Activated CD8-positive, alpha-beta memory T cell treated with anti-CD3 and anti-CD28 coated beads, Interleukin-2, amount 50 U/mL, for 1 hour (primary cell): Measurements from ENCODE around the gene TNFRSF1B.

Experiments used
- DNase-seq: peaks from one replicate; pipeline ENCODE4 v3.0.0-alpha.2; 2020; ENCODE audit errors: extremely low read depth

TNFRSF1B gene

DNA sequence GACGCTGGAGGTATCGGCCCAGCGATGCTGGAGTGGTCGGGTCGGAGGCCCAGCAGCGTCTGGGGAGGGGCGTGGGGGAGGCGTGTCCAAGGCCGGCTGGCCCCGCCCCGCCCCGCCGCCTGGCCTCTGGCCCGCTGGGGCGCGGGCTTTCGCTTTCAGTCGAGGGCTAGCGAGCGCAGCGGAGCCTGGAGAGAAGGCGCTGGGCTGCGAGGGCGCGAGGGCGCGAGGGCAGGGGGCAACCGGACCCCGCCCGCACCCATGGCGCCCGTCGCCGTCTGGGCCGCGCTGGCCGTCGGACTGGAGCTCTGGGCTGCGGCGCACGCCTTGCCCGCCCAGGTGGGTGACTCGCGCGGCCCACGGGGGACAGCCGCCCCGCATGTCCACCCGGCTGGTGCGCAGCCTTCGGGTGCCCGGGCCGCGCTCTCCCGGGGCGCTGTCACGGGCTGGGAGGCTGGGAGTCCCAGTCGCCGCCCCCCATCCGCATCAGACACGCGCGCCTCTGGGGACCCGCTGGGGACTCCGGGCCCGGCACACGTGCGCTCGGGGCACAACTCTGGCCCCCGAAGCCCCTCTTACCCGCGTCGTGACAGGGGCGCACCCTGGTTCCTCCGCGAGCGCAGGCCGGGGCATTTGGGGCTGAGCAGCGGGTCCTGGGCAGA is at the start of gene TNFRSF1B:
TSS of gene TNFRSF1B (plus strand) at position 158 of the 659 bp plus-strand sequence. CDS start at position 259, 101 bp downstream.
- no peak for DNase-seq

GRCh38 chr1:12121212-12122003 is 45.4 kb upstream of the TNFRSF1B start:
- no peak for DNase-seq

DNA sequence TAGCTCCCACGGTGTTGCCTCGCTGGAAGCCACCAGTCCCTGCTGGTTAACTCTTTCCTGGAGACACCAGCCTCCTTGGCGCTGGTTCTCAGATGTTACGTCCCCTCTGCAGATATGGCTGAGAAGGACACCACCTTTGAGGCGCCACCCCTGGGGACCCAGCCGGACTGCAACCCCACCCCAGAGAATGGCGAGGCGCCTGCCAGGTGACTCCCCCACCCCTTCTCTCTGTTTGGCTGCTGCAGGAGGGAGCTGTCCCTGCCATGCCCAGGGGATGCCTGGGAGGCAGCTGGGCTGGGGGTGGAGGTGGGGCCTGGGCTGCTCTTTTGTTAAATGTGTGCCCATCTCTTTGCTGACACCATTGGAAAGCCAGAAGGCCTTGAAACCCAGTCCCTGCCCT is 43.6 kb upstream of the TNFRSF1B start:
- no peak for DNase-seq

DNA sequence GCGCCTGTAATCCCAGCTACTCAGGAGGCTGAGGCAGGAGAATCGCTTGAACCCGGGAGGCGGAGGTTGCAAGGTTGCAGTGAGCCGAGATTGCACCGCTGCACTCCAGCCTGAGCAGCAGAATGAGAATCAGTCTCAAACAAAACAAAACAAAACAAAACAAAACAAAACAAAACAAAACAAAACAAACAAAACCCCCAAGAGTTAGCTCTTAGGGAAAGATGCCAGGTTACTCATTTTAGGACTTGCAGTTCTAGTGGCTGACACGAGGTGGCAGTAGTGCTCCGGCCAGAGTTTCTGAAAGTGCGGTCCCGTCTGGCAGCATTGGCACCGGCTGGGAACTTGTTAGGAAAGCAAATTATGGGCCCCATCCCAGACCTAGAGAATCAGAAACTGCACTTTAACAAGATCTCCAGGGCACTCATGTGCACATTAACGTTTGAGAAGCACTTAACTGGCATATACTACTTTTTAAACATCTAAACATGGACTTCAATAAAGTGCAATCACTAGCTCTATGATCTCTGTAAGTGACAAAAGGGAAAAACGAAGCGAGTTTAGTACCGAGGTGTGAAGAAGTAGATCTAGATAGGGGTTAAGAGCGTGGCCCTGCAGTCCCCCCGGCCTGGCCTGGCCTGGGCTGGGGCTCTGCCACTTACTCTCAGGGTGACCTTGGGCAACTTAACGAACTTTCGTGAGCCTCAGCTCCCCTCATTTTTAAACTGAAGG is 41.9 kb upstream of the TNFRSF1B start:
- DNase-seq: peak; percentile 64

DNA sequence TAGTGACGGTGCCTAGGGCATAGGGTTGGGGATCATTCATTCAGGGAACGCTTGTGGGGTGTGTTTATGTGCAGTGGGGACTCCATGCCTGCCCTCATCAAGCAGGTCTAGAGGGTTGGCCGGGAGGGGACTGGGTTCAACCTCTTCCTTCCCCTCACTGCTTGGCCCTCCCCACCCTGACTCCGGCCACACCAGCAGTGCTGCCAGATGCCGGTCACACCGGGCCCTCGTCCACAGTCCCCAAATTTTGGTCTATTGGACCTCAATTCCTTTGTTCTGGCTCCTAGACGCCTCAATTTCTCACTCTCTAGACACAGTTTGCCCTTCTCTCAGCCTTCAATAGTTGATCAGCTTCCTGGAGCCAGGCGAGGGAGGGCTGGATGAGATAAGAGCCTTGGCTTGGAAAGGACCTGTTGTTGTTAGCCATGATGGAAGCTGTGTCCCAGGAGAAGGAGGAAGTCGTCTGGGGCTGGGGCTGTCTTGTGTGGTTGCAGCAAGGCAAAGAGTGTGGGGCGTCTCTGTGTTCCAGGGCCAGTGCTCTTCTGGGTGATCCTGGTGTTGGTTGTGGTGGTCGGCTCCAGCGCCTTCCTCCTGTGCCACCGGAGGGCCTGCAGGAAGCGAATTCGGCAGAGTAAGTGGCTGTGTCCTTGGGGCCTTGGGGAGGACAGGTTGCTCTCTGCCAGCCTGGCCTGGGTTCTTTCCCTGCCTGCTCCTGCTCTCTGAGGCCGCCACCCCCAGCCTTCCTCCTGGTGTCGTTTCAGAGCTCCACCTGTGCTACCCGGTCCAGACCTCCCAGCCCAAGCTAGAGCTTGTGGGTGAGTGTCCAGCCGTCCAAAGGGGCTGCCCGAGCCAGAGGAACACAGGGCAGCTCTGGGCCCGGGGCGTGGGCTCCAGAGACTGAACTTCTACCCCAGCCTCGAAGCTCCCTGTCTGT is 41.1 kb upstream of the TNFRSF1B start:
- DNase-seq: no peak

GRCh38 chr1:12126781-12127180 is 40.0 kb upstream of the TNFRSF1B start:
- no peak for DNase-seq

DNA sequence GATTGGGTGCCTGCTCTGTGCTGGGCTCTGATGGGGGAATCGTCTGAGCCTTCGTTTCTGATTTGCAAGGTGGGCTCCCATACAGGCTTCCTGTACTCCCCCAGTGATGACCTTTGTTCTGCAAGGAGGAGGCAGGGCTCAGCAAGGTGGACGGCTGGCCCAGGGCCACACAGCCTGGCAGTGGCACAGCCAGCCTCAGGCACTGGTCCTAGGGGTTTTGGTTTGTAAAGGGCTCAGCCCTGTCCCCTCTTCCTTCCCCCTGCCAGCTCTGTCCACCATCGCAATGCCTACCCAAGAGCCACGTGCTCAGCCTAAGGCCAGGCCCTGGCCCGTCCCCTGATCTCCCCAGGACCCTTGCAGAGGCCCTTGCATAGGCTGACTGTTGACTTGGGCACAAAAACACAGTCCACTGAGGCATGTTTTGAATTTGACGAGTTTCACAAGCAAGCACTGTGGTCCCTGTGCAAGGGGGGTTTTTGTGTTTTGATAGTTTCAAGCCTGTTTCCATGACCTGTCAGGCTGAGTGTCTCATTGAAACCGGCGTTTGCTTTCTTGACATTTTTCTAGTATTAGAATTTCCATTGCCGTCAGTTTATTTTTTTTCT is 39.5 kb upstream of the TNFRSF1B start:
- DNase-seq: no peak

DNA sequence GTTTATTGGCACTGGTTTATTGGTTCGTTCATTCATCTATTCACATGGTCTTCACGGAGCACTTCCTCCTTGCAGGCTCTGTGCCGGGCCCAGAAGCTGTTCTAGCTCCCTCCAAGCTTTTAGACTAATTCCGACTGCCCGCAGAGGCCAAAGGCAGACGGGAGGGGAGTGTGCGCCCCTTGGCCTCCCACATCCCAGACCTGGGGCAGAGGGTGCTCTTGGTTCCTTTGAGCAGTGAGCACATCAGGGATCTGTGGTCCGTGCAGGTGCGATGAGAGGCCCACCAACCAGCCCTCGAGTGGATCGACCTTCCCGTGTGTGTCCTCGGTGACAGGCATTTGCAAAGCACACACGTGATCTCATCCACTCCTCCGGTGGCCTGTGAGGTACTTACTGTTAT is 38.7 kb upstream of the TNFRSF1B start:
- DNase-seq: no peak

GRCh38 chr1:12129624-12130023 is 37.2 kb upstream of the TNFRSF1B start:
- DNase-seq: no peak

DNA sequence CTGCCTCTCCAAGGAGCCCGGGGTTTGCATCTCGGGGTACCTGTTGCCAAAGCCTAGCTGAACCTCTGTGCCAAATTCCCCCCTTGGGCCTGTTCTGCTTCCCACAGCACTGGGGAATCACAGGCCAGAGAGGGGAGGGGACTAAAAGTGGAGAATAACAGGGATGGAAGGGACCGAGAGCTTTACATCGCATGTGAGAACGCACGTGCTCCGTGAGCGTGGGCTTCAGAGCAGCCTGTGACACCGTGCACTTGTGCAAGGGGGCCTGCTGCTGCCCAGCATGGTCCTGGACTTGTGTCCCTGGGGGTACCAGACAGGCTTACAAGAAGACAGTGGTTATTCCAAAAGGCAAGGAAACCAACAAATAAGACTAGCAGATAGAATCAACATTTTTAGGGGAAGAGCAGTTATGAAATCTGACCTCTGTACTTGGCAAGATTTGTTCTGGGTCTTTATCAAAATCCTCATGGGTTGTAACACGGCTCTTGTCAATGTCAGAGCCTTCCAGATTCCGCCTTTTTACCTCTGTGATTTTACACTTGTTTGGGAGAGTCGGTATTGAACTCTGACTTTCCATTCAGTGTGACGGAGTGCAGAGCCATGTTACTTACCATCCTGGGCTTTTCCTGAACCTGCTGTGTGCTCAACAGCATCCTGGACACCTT is 36.2 kb upstream of the TNFRSF1B start:
- DNase-seq: no peak

GRCh38 chr1:12132078-12132477 is 34.7 kb upstream of the TNFRSF1B start:
- no peak for DNase-seq

DNA sequence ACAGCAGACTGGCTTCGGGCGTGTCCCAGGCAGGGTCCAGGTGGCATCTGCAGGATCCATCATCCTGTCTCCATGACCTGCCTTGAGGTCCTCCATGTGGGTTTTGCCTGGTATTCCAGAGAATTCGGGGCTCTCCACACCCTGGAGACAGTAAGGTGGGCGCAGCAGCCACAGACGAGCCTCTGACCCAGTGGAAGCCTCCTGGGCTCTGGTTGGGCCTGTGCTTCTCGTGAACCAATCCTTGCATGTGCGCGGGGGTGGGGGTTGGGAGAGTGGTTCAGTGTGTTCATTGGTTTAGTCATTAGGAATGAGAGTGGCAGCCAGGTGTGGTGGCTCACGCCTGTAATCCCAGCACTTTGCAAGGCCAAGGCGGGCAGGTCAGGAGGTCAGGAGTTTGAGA is 32.1 kb upstream of the TNFRSF1B start:
- no peak for DNase-seq

GRCh38 chr1:12135612-12136011 is 31.2 kb upstream of the TNFRSF1B start:
- no peak for DNase-seq

DNA sequence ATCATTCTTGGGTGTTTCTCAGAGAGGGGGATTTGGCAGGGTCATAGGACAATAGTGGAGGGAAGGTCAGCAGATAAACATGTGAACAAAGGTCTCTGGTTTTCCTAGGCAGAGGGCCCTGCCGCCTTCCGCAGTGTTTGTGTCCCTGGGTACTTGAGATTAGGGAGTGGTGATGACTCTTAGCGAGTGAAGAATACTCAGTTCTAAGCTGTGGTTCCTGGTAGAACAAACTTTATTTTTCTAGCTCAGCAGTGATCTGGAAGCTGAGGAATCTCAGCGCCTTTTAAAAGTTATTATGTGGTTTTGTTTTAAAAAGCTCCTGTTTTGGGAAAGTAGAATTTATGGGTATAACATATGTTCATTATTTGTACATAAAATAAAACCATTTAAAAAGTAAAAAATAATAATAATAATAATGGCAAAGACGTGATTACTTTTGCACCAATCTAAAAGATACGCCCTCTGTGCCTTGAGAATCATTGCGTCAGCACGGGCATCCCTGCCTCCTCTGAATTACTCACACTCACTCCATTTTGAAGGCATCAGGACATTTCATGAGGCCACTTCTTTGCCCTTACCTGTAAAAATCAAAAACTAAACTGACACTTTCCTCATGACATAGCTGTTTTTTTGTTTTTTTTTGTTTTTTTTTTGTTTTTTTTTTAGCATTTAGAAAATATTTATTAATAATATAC is 29.7 kb upstream of the TNFRSF1B start:
- DNase-seq: no peak

GRCh38 chr1:12138196-12139168 is 28.3 kb upstream of the TNFRSF1B start:
- DNase-seq: no peak

GRCh38 chr1:12140016-12140415 is 26.8 kb upstream of the TNFRSF1B start:
- no peak for DNase-seq

DNA sequence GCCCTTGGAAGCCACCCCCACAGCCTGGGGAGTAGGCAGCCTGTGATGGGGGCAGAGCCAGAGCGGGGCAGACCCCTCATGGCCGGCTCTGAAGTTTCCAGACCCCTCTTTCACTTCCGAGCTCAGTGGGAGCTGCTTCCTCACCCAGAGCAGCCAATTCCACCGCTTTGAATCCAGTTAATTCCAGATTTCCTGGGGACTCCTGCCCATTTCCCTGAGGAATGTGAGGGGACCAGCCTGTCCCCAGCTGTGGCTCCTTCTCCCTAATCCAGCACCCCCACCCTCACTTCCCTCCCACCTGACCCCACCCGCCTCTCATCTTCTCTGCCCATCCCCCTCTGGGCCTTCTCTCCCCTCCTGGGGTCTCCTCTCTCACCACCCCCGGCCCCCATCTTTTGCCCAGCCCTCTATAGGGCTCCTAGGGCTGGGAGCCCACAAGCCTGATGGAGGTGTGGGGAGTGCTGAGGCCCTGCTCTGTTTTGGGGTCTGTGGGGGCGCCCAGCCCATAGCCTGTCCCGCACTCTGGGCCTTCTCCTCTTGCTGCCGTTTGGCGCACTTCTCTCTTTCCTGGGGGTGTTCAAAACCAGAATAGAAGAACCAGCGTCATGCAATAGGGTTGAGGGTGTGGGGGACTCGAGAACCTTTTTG is 26.2 kb upstream of the TNFRSF1B start:
- no peak for DNase-seq

DNA sequence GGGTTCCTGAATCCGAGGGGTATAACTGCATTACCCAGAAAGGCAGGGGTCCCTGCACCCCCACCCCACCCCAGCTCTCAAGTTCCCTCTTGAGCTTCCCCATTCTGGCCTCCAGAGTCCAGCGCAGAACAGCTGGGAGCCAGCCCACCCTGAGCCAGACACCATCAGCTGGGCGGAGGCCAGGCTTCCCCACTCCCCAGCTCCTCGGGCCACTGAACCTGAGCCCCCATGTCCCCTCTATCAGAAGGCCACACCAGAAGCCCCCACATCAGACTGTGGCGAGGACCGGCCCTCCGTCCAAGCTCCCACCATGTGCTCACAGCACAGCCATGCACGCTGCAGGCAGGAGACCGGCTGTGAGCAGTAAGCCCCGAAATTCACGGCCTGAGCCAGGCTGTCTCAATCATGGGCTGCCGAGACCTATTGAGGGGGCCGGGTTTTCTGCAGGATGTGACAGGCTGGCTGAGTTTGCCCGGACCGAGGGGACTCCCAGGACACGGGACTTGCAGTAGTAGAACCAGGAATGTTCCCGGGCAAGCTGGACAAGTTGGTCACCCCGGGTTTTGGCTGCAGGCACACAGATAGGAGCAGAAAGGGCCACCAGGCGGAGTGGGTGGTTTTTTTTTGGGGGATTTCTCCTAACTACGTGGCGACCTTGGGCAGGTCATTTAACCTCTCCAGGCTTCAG is 25.5 kb upstream of the TNFRSF1B start:
- DNase-seq: no peak
